ENCODE results near the gene FER.
"Not testable (repeated sequence)": the region's sequence is repeated elsewhere in the genome, so short reads cannot be mapped to it uniquely, and the experiment has no call there.

FER gene

DNA sequence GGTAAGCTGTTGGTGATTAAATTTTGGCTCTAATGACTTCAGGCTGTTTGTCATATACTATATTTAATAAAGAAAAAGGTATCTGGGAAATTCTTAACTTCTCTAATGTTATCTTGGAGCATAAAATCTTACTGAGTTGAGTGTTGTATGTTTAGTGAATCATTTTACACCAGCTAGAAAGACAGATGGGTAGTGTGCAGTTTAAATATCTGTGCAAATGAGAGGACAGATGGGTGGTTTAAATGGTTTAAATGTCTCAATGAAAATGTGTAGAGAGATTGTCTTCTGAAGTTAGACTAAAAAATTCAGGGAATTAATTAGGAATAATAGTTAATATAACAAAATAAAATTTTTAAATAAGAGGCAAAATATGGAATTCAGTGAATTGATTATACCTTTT is 114.5 kb downstream of the FER start:
- H3K27ac ChIP-seq = no peak overlapping the region
- no peak overlapping the region for H3K4me3 ChIP-seq

DNA sequence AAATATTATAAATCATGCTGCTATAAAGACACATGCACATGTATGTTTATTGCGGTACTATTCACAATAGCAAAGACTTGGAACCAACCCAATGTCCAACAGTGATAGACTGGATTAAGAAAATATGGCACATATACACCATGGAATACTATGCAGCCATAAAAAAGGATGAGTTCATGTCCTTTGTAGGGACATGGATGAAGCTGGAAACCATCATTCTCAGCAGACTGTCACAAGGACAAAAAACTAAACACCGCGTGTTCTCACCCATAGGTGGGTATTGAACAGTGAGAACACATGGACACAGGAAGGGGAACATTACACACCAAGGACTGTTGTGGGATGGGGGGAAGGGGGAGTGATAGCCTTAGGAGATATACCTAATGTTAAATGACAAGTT is 118.4 kb downstream of the FER start:
- H3K27ac ChIP-seq, H3K4me3 ChIP-seq: not testable (repeated sequence)

DNA sequence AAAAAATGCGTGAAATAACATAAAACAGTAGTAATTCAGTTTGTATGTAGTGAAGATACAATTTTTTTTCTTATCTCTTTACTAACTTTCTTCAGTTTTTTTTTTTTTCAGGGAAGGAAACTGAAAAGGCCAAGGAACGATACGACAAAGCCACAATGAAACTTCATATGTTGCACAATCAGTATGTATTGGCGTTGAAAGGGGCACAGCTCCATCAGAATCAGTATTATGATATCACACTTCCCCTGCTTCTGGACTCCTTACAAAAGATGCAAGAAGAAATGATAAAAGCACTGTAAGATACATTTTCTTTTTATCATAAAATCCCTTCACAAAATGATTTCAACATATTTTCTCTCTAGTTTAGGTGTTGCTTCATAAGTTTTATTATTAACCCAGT is 120.0 kb downstream of the FER start:
- no peak overlapping the region for H3K4me3 ChIP-seq

DNA sequence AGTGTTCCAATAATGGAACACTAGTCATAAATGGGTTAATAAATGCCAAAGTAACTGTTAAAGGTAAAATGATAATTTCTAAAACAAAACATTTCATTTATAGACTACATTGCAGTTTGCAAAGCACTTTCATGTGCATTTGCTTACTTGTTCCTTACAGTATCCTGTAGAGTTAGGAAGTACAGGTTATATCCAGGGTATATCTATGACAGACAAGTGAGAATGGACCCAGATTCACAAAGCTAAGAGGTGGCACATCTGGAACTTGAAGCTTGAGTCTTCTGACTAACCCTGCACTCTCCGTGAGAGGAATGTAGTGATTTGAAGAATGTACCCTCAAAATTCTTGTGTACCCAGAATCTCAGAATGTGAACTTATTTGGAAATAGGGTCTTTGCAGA is 121.4 kb downstream of the FER start:
- H3K4me3 ChIP-seq = no peak overlapping the region

More for the DNA sequence above, 120.0 kb downstream of the FER start:
- no peak overlapping the region for H3K27ac ChIP-seq

DNA sequence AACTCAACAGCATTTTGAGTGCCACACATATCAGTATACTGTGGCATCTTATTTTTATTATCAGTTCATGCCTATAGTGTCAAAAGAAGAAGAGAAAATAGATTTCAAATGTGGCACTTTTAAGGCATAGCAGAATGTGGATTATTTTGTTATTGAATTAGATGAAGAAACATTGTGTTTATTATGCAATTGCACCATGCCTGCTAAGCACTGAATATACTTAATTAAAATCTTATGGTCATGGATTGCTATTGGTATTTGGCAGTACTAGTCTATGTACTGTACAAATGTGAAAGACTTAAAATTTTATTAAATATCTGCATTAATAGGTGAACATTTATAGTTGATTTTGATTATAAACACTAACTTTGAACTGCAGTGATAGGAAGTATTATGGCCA is 128.8 kb downstream of the FER start:
- no peak overlapping the region for H3K4me3 ChIP-seq
- H3K27ac ChIP-seq = no peak overlapping the region

More for the DNA sequence above, 121.4 kb downstream of the FER start:
- H3K27ac ChIP-seq = no peak overlapping the region

DNA sequence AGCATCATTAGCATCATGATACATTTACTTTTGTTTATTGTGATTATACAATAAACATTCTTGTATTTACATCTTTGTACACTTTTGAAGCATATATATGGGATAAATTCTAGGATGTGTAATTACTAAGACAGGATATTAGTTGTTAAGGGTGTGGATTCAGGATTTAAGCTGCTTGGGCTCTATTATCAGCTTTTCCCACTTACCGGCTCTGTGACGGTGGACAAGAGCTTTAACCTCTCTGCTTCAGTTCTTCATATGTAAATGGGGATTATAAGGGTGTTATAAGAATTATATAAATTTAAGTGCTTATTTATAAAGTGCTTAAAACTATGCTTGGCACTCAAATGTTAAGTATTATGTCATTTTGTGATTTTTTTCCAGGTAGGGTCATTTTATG is 131.1 kb downstream of the FER start:
- no peak overlapping the region for H3K4me3 ChIP-seq
- H3K27ac ChIP-seq = no peak overlapping the region

DNA sequence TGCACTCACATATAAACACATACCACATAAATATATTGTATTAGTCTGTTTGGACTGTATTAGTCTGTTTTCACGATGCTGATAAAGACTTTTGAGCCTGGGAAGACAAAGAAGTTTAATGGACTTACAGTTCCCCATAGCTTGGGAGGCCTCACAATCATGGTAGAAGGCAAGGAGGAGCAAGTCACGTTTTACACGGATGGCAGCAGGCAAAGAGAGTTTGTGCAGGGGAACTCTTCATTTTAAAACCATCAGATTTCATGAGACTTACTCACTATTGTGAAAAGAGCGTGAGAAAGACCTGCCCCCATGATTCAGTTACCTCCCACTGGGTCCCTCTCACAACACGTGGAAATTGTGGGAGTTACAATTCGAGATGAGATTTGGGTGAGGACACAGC is 133.4 kb downstream of the FER start:
- H3K4me3 ChIP-seq = no peak overlapping the region
- no peak overlapping the region for H3K27ac ChIP-seq

DNA sequence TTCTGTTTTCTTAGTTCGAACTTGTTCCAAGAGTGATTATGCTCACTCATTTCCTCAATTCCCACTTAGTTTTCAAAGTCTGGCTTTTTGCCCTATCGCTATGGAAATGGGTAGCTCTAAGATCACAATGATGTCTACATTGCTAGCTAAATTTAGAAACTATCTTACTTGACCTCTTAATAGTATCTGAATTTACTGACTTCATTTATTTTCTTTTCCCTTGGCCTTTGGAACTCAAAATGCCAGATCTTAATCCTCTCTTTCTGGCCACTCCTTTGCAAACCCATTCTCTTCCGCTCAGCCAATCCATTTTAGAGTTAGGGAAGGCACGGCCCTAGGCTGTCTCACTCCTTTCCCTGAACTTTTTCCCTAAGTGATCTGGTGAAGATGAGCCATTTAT is 137.0 kb downstream of the FER start:
- H3K27ac ChIP-seq = no peak overlapping the region
- H3K4me3 ChIP-seq = no peak overlapping the region

DNA sequence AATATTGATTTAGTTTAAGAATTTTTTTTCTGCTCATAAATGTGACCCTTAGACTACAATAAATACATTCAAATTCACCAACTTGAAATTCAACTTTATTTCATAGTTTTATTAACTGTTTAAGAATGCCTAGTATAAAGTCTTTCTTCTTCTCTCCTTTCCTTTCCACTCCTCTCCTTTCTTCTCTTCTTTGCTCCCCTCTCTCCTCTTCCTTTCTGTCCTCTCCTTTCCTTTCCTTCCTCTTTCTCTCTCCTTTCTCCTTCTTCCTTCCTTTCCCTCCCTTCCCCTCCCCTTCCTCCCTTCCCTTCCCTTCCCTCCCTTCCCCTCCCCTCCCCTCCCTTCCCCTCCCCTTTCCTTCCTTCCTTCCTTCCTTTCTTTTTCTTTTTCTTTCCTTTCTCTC is 150.6 kb downstream of the FER start:
- no peak overlapping the region for H3K27ac ChIP-seq
- no peak overlapping the region for H3K4me3 ChIP-seq

DNA sequence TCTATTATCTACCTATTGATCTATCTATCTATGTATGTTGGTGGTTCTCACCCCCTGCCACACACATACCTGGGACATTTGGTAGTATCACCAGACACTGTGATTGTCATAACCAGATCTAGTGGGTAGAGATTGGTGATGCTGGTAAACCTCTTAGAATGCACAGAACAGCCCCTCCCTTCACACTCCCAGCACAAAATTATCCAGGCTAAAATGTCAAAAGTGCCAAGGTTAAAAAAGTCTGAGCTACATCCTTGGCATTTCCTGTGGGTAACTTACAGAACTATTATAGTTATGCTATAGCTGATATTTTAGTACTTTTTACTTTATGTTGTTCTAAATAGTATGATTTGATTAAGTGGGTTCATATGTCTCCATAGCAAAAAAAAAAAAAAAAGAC is 151.0 kb downstream of the FER start:
- H3K4me3 ChIP-seq = no peak overlapping the region
- H3K27ac ChIP-seq = no peak overlapping the region

DNA sequence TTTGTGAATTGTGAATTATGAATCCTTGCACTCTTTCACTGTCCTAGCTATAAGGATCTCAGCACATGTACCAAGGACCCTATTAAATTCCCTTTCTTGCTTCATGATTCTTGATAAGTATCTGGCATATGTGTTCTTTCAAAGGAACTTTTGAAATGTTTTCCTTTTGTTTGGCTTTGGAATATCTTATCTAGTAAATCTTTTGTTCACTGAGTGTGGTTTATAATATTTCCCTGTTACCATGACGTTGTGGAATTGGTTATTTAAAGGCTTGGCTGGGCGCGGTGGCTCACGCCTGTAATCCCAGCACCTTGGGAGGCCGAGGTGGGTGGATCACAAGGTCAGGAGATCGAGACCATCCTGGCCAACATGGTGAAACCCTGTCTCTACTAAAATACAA is 151.5 kb downstream of the FER start:
- H3K27ac ChIP-seq, H3K4me3 ChIP-seq: not testable (repeated sequence)

DNA sequence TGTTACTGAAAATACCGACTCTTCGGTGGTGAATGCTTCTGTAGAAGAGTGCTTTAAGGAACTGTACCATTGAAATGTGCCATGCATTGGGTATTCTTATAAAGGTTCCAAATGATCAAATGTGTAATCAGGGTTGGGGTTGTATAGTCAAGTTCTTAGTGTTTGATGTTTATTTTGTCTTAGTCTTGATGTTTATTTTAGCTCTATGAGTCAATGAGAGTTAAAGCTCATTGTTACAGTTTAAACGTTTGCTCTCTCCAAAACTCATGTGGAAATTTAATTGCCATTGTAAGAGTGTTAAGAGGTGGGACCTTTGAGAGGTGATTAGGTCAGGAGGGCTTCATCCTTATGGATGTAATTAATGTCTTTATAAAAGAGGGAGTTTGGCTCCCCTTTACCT is 153.0 kb downstream of the FER start:
- Histone ChIP-seq H3K27ac (no peak overlapping the region), H3K4me3 (no peak overlapping the region)

DNA sequence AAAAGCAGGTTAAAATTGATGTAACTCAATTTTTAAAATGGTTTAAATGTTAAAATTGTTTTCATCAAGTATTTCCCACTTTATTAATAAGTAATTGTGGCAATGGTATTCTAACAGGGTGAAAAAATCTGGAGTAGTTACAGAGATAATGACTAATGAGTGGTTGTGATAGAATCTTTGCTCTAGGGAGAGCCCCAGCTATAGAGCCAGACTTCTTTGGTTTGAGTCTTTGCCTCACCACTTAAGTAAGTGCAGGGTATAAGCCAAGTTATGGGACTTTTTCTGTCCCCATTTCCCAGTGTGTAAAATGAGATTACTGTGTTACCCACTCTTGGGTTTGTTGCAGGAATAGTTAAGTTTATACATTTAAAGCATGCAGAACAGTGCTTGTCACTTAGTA is 158.1 kb downstream of the FER start:
- H3K27ac ChIP-seq = no peak overlapping the region
- H3K4me3 ChIP-seq = no peak overlapping the region

DNA sequence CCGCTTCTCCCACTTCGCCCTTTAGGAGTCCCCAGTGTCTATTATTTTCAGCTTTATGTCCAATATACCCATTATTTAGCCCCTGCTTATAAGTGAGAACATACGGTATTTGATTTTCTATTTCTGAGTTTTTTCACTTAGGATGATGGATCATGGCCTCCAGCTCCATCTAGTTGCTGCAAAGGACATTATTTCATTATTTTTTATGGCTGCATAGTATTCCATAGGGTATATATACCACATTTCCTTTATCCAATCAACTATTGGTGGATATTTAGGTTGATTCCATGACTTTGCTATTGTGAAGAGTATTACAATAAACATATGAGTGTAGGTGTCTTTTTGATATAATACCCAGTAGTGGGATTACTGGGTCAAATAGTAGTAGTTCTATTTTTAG is 162.9 kb downstream of the FER start:
- no peak overlapping the region for H3K4me3 ChIP-seq
- H3K27ac ChIP-seq = no peak overlapping the region

DNA sequence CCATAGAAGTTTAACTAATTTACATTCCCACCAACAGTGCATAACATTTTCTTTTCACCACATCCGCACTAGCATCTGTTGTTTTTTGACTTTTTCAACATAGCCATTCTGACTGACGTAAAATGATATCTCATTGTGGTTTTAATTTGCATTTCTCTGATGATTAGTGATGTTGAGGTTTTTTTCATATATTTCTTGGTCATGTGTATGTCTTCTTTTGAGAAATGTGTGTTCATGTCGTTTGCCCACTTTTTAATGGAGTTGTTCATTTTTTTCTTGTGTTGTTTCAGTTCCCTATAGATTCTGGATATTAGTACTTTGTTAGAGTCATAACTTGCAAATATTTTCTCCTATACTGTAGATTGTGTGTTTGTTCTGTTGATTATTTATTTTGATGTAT is 163.4 kb downstream of the FER start:
- Histone ChIP-seq H3K4me3 (no peak overlapping the region), H3K27ac (no peak overlapping the region)

DNA sequence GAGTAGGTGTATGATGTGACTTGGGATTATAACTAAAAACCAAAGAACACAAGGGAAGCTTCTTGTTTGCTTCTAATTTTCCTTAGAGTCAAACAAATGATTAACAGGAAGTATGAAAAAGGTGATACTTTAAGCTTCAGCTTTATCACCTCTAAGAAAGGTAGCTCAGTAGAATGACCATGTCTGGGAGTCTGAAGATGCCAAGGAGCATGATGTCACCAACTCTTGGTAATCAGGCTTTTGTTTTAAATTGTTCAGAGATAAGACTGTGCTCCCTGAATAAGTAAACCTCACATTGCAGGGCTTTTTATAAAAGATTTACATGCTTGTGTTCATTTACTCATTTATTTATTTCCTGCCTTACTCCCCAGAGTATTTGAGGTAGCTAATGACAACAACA is 169.9 kb downstream of the FER start:
- Histone ChIP-seq H3K27ac (no peak overlapping the region), H3K4me3 (no peak overlapping the region)

DNA sequence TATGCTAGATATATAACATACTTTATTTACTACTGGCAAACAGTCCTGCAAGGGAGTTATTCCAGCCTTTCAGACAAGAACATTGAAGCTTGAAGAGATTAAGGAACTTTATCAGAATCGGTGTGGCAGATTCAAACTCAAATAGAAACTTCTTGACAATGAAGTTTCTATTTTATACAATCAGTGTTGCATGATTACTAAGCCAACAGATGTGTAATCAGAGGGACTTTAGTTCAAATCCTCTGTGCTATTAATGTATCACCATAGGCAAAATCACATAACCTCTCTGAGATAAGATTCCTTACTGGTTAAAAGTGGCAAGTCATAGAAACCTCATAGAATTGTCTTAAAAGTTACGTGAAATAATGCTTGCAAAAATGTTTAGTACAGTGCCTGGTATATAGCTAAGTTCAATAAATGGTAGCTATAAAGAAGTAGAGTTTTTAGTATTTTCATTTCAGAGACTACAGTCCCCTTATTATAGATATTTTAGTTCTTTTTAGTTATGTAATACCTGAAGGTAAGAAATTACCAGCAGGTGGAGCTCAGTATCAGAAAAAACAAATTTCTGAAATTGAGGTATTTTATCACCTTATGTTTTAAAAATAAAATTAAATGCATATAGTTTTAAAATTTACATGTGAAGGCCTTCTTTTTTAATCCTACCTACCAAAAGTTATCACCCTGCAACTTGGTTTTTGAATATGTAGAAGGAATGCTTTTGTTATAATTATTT is 172.1 kb downstream of the FER start:
- no peak overlapping the region for H3K27ac ChIP-seq
- H3K4me3 ChIP-seq = no peak overlapping the region

DNA sequence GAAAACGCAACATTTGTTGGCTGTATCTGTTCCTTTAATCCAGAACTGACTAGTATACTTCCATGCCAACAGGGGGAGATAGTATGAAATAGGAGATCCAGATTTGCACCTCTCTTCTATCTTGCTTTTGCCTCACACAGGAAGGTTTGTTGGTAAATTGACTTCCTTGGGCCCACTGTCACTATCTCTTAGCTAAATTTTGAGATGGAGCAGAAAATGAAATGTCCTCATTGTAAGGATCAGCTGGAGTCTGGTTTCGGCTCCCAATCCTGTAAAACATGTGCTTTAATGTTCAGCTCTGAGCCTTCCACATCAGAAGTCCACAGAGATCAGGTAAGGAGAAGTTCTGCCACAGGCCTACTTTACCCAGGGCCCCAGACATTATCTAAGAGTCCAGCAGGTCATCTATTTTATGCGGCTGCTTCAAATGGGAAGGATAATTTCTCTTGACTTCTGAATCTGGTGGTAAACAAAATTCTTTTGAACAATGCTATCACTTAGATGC is 176.8 kb downstream of the FER start:
- no peak overlapping the region for H3K4me3 ChIP-seq
- H3K27ac ChIP-seq = no peak overlapping the region

DNA sequence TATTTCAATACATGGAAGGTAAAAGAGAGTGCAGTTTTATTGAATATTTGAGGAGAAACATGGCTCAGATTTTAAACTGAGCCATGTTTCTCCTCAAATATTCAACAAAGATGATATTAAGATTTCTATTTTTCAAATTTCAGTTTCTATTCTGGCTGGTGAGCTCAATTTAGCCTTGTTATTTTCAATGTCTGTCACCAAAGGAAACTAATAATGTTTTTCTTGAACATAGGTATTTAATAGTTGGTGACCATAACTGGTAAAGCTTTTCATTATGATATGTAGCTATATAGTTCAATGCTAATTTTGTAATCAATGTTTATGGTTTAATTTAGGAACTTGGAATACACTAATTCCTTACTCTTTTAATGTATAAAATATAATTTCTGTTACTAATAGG is 177.4 kb downstream of the FER start:
- H3K4me3 ChIP-seq = no peak overlapping the region

DNA sequence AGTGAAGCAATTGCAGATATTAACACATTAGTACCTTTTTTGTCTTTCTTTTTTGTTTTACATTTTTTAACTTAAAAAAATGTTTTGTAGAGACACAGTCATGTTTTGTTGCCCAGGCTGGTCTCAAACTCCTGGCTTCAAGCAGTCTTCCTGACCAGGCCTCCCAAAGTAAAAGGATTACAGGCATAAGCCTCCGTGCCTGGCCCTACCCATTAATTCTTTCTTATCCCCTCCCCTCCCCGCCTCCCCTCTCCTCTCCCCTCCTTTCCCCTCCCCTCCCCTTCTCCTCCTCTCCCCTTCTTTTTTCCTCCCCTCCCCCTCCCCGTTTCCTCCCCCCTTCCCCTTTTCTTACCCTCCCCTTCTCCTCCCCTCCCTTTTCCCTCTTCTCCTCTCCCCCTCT is 182.4 kb downstream of the FER start:
- H3K27ac ChIP-seq = no peak overlapping the region

More for the DNA sequence above, 177.4 kb downstream of the FER start:
- no peak overlapping the region for H3K27ac ChIP-seq

DNA sequence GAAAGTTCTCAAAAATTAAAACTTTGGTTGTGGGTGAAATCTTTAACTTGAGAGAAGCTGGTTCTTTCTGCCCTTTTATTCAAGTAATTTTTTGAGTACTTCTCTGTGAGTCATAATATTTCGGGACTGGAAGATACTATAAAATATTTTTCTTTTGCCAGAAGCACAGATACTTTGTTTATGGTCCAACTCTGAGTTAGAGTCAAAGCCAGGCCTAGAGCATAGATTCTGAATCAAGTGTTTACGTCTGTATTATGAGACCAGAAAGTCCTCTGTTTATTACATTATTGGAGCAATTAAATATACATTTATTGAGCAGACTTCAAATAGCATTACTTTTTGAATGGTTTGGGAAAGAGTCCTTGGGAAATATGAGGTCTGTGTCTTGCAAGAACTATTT is 187.9 kb downstream of the FER start:
- no peak overlapping the region for H3K4me3 ChIP-seq
- H3K27ac ChIP-seq = no peak overlapping the region

More for the DNA sequence above, 182.4 kb downstream of the FER start:
- H3K4me3 ChIP-seq = no peak overlapping the region

DNA sequence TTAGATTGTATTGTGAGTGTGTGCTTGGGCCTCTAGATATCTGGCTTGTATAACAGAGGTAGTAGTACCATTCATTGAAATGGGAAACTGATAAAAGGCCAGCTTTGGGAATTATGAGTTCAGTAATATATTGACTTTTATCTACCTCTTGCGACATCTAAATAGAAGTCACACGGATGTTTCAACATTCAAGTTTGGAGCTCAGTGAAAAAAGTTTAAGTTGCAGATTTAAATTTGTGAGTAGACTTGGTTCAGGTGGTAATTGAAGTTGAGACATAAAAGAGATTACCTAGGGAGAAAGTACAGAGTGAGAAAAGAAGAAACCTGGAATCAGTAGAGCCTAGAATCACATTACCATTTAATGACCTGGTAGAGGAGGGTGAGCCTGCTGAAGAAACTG is 189.5 kb downstream of the FER start:
- H3K27ac ChIP-seq = no peak overlapping the region

More for the DNA sequence above, 189.5 kb downstream of the FER start:
- no peak overlapping the region for H3K4me3 ChIP-seq

Measured in skin epidermis (tissue), 12 donors.